ENCODE measurements around the gene RPH3AL.
"Not testable (repeated sequence)": the region's sequence is repeated elsewhere in the genome, so short reads cannot be mapped to it uniquely, and the experiment has no call there.

DNA sequence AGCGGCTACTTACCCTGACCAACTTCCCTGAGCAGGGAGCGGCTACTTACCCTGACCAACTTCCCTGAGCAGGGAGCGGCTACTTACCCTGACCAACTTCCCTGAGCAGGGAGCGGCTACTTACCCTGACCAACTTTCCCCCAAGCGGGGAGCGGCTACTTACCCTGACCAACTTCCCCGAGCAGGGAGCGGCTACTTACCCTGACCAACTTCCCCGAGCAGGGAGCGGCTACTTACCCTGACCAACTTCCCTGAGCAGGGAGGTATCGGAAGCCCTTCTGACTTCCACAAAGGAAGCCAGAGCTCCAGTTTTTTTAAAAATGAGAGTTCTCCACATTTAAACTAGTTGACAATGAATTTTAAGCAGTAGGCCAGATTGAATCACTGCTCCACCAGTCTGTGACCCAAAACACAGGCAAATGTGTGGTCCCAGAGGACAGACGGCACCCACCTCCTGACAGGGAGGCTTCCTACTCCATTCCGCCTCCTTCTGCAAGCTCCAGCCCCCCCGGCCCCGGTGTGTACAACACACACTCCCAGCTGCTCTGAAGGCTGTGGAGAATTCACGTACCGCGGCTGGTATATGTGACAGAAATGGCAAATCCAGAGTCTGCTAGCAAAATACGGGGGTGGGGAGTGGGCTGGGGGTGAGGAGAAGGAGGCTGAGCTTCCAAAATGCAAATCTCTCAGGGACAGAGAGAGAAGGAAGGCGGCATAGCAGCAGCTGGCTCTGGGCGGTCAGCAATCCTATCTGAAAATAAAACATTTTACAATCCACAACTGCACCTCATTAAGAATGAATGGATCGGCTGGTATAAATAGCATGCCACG lies 118.2 kb downstream of the RPH3AL start:
- TF ChIP-seq, protein P1, sequence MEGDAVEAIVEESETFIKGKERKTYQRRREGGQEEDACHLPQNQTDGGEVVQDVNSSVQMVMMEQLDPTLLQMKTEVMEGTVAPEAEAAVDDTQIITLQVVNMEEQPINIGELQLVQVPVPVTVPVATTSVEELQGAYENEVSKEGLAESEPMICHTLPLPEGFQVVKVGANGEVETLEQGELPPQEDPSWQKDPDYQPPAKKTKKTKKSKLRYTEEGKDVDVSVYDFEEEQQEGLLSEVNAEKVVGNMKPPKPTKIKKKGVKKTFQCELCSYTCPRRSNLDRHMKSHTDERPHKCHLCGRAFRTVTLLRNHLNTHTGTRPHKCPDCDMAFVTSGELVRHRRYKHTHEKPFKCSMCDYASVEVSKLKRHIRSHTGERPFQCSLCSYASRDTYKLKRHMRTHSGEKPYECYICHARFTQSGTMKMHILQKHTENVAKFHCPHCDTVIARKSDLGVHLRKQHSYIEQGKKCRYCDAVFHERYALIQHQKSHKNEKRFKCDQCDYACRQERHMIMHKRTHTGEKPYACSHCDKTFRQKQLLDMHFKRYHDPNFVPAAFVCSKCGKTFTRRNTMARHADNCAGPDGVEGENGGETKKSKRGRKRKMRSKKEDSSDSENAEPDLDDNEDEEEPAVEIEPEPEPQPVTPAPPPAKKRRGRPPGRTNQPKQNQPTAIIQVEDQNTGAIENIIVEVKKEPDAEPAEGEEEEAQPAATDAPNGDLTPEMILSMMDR (IDR thresholded peaks at IDR 0.05), result not testable (repeated sequence)
- TF ChIP-seq POLR2A (IDR thresholded peaks at IDR 0.05), result not testable (repeated sequence)

Measured in Peyer's patch (tissue), 4 donors.